Trophoblast cell (in vitro differentiated cells and primary cell): Measurements from ENCODE around the gene KCTD21.

Experiments
- DNase-seq, 2 donors: peaks; one replicate each; pipeline ENCODE4 v3.0.0-alpha.2; 2016
- H2AFZ ChIP-seq: 2 replicates; pipeline ENCODE4 v1.6.1; 2013; ENCODE audit warnings: low read length, moderate library complexity, mild to moderate bottlenecking; ENCODE audit not compliant: insufficient read depth, poor library complexity
- H2AK5ac ChIP-seq: 2 replicates; pipeline ENCODE4 v1.6.1; 2013; ENCODE audit warnings: mild to moderate bottlenecking, low read length
- H2BK120ac ChIP-seq: 2 replicates; pipeline ENCODE4 v1.6.1; 2013; ENCODE audit warnings: low read length, mild to moderate bottlenecking, moderate library complexity; ENCODE audit not compliant: insufficient read depth, poor library complexity
- H2BK12ac ChIP-seq: 2 replicates; pipeline ENCODE4 v1.6.1; 2013; ENCODE audit warnings: mild to moderate bottlenecking, low read length, moderate library complexity
- H2BK5ac ChIP-seq: 2 replicates; pipeline ENCODE4 v1.6.1; 2013; ENCODE audit warnings: low read length, low read depth, moderate library complexity, mild to moderate bottlenecking; ENCODE audit not compliant: poor library complexity
- H3K14ac ChIP-seq: 2 replicates; pipeline ENCODE4 v1.6.1; 2013; ENCODE audit warnings: mild to moderate bottlenecking, low read length
- H3K18ac ChIP-seq: 2 replicates; pipeline ENCODE4 v1.6.1; 2013; ENCODE audit warnings: mild to moderate bottlenecking, low read length
- H3K23ac ChIP-seq: 2 replicates; pipeline ENCODE4 v1.6.1; 2013; ENCODE audit warnings: low read length
- H3K27ac ChIP-seq: 2 replicates; pipeline ENCODE4 v1.5.1; 2013; ENCODE audit warnings: low read depth, mild to moderate bottlenecking, inconsistent platforms, low read length, moderate library complexity
- H3K27me3 ChIP-seq: 2 replicates; pipeline ENCODE4 v1.6.1; 2013; ENCODE audit warnings: inconsistent platforms, mild to moderate bottlenecking, low read length, moderate library complexity; ENCODE audit not compliant: insufficient read depth
- H3K36me3 ChIP-seq, 2 experiments: 1 replicate in 1 of 2; 2 replicates in 1 of 2; pipeline ENCODE4 v1.6.1; 2013; ENCODE audit warnings: low read length in 2 of 2, mild to moderate bottlenecking in 2 of 2, moderate library complexity in 1 of 2; ENCODE audit not compliant: insufficient read depth in 2 of 2, control insufficient read depth in 1 of 2
- H3K4ac ChIP-seq: 2 replicates; pipeline ENCODE4 v1.6.1; 2013; ENCODE audit warnings: low read depth, mild to moderate bottlenecking, low read length, moderate library complexity
- H3K4me1 ChIP-seq, 2 experiments: 1 replicate in 1 of 2; 2 replicates in 1 of 2; pipeline ENCODE4 v1.6.1; 2013; ENCODE audit warnings: low read length in 2 of 2, mild to moderate bottlenecking in 2 of 2, moderate library complexity in 1 of 2; ENCODE audit not compliant: insufficient read depth in 2 of 2, control insufficient read depth in 1 of 2
- H3K4me2 ChIP-seq: 2 replicates; pipeline ENCODE4 v1.6.1; 2013; ENCODE audit warnings: inconsistent platforms, mild to moderate bottlenecking, low read length, moderate library complexity
- H3K4me3 ChIP-seq: 2 replicates; pipeline ENCODE4 v1.5.1; 2013; ENCODE audit warnings: mild to moderate bottlenecking, low read depth, low read length, inconsistent platforms
- H3K79me1 ChIP-seq: one replicate; pipeline ENCODE4 v1.6.1; 2013; ENCODE audit warnings: low read length
- H3K79me2 ChIP-seq: 2 replicates; pipeline ENCODE4 v1.6.1; 2013; ENCODE audit warnings: low read length, mild to moderate bottlenecking; ENCODE audit not compliant: control insufficient read depth, insufficient read depth, poor library complexity
- H3K9ac ChIP-seq: 2 replicates; pipeline ENCODE4 v1.6.1; 2013; ENCODE audit warnings: mild to moderate bottlenecking, low read length
- H3K9me3 ChIP-seq: 2 replicates; pipeline ENCODE4 v1.6.1; 2013; ENCODE audit warnings: low read depth, mild to moderate bottlenecking, control low read depth, inconsistent platforms, low read length; ENCODE audit not compliant: insufficient read depth
- H4K12ac ChIP-seq: 2 replicates; pipeline ENCODE4 v1.6.1; 2013; ENCODE audit warnings: low read depth, mild to moderate bottlenecking, low read length, moderate library complexity
- H4K8ac ChIP-seq: 2 replicates; pipeline ENCODE4 v1.6.1; 2013; ENCODE audit warnings: low read depth, mild to moderate bottlenecking, low read length, moderate library complexity
- H4K91ac ChIP-seq: one replicate; pipeline ENCODE4 v1.6.1; 2013; ENCODE audit warnings: low read depth, mild to moderate bottlenecking, low read length, moderate library complexity
- WGBS: extraction: QIAGEN DNeasy Blood & Tissue Kit; methylation state at CpG from one replicate; pipeline ENCODE4 v1.1.7; 2013; ENCODE audit warnings: missing lambda C conversion rate; ENCODE audit not compliant: insufficient read length, insufficient coverage; ENCODE audit errors: extremely low coverage; 5-methylcytosine and 5-hydroxymethylcytosine counted together

Gene KCTD21

DNA sequence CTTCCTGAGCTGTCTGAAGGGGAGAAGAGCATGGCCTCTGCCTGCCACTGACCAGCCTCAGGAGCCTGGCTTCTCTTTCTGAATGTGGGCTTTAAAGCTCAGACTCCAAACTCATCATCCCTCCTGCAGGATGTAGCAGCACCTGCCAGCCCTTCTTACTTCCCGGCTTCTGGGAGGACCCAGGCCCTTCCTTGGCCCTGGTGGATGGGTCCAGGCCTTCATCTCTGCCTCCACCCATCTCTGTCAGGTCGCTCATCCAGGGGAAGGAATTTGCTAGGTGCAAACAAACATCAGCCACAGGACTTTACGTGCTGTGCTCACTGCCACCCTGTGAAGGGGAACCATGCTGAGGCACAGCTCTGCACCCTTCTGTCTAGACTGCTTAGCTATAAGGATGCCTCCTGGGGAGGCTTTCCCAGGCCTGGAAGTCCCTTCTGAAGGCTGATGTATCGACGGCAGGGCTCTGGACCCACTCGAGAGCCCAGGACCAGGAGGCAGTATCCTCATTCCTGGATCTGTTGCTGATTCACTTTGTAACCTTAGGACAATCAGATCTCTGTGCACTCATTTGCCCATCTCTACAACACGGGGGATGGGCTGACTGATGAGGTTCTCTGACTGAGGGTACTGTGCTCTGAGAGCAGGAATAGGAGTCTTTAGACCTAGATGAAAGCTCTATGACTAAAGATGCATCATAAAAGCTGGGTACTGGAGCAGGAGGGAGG, 31.2 kb upstream of the KCTD21 start:
- H3K4ac ChIP-seq, result no peak overlapping the region
- no CpG with 5 or more reads among the region's 7 CpGs for WGBS
- no peak overlapping the region for H3K27ac ChIP-seq
- H2AFZ ChIP-seq, result no peak overlapping the region
- H2BK12ac ChIP-seq, result no peak overlapping the region
- H3K4me3 ChIP-seq, result no peak overlapping the region
- H3K36me3 ChIP-seq, result peaks cover 78 to 92% of the 10 kb centered on the region in 2 experiments
- H3K9me3 ChIP-seq, result peaks cover 5% of the 10 kb centered on the region
- H3K27me3 ChIP-seq, result no peaks in the 10 kb centered on the region
- no peak overlapping the region for H3K9ac ChIP-seq
- H4K8ac ChIP-seq, result no peak overlapping the region
- no peak overlapping the region for H3K14ac ChIP-seq
- no peak overlapping the region for H2AK5ac ChIP-seq
- H3K18ac ChIP-seq, result no peak overlapping the region
- H3K23ac ChIP-seq, result no peak overlapping the region
- H4K12ac ChIP-seq, result no peak overlapping the region
- H3K4me1 ChIP-seq, result no peaks in the 10 kb centered on the region
- no peak overlapping the region for H2BK120ac ChIP-seq
- no peaks in the 10 kb centered on the region for H3K79me1 ChIP-seq
- no peaks in the 10 kb centered on the region for H3K79me2 ChIP-seq
- no peak for DNase-seq
- H4K91ac ChIP-seq, result no peak overlapping the region
- H3K4me2 ChIP-seq, result no peak overlapping the region
- H2BK5ac ChIP-seq, result no peak overlapping the region

DNA sequence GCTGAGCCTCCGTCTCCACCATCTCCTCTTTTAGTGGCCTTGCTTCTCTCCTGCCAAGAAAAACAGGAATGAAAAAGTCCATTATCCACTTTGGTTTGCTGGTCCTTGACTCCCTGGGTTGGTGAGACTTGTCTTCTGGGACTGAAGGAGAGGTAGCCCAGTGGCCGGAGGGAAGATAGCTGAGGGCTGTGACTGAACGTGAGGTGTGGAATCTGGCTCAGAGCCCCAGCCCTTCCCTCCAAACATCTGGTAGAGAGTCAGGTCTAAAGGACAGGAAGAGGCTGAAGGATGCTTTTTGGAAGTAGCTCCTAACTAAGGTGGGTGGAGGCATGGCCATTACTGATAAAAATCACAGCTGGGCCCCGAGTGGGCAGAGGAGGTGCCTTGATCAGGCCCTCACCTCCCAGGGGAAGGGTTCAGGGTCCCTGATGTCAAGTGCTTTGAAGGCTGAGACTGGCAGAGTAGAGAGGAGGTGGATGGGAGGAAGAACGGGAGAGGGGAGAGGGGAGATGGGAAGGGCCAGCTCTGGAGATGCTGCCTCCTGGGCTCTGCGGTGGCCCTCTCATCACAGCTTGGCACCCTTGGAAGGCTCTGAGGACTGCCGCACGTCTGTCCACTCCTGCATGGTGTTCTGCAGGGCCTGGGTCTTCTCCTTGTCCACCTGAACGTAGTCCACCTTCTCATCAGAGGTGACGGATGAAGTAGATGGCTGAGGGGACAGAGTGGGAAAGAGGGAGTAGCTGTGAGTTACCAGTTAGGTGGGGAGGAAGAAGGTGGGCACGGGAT, 30.5 kb upstream of the KCTD21 start:
- peaks cover 5% of the 10 kb centered on the region for H3K9me3 ChIP-seq
- H3K23ac ChIP-seq, result no peak overlapping the region
- H3K4me2 ChIP-seq, result no peak overlapping the region
- no peak overlapping the region for H3K4ac ChIP-seq
- WGBS, result no CpG with 5 or more reads among the region's 11 CpGs
- H3K27ac ChIP-seq, result no peak overlapping the region
- H2AFZ ChIP-seq, result no peak overlapping the region
- peaks cover 77 to 92% of the 10 kb centered on the region in 2 experiments for H3K36me3 ChIP-seq
- no peak overlapping the region for H3K4me3 ChIP-seq
- no peaks in the 10 kb centered on the region for H3K79me2 ChIP-seq
- DNase-seq, result no peak
- no peak overlapping the region for H4K91ac ChIP-seq
- H3K4me1 ChIP-seq, result no peaks in the 10 kb centered on the region
- H3K14ac ChIP-seq, result no peak overlapping the region
- H4K12ac ChIP-seq, result no peak overlapping the region
- H2BK120ac ChIP-seq, result no peak overlapping the region
- no peak overlapping the region for H2BK12ac ChIP-seq
- no peak overlapping the region for H2BK5ac ChIP-seq
- no peak overlapping the region for H3K18ac ChIP-seq
- no peak overlapping the region for H4K8ac ChIP-seq
- no peaks in the 10 kb centered on the region for H3K27me3 ChIP-seq
- H3K79me1 ChIP-seq, result no peaks in the 10 kb centered on the region
- H2AK5ac ChIP-seq, result no peak overlapping the region
- no peak overlapping the region for H3K9ac ChIP-seq

DNA sequence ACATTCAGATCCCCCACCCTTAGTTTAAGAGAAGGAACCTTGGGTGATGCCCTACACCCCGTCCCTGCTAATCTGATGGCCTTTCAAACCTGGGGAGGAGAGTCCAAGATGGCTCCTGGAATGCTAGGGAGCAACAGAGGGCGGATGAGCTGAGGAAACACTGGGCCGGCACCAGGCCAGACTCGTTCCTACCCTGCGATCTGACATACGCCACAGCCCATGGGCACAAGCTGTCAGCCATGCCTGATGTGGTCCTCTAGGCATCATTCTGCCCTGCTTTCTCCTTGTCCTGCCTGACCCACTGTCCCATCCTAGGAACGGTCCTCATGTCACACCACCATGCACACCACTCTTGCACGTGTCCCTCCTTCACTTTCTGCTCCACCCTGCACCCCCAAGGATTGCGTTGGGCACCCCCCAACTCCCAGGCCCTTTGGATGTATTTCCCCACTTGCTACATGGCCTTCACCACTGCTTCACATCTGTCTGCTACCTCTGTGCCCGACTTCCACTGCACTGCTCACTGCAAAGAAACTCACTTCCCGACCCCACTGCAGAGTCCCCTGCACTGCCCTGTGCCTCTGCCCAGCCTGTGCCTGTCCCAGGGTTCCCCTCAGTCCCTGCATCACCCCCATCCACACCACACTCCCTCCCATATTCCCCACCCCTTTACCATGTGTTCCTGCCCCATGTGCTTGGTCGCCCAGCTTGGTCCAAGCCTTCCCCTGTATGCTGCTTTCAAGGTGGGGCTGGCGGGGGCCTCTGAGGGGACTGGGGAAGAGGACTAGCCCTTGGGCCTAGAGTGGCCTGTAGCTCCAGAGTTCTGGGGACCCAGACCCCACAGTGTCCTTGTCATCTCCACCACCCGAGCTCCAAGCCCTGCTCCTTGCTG, 29.5 kb upstream of the KCTD21 start:
- Histone ChIP-seq H3K23ac (no peak overlapping the region), H3K79me1 (no peaks in the 10 kb centered on the region), H3K79me2 (no peaks in the 10 kb centered on the region), H3K14ac (no peak overlapping the region), H2AFZ (no peak overlapping the region), H3K27ac (no peak overlapping the region), H3K18ac (no peak overlapping the region), H2AK5ac (no peak overlapping the region), H3K9me3 (peaks cover 5% of the 10 kb centered on the region), H3K4me1 (no peaks in the 10 kb centered on the region), H4K8ac (no peak overlapping the region), H4K91ac (no peak overlapping the region), H3K27me3 (no peaks in the 10 kb centered on the region), H2BK12ac (no peak overlapping the region), H3K4me2 (no peak overlapping the region), H2BK120ac (no peak overlapping the region), H2BK5ac (no peak overlapping the region), H3K4ac (no peak overlapping the region), H3K4me3 (no peak overlapping the region), H3K9ac (no peak overlapping the region), H4K12ac (no peak overlapping the region), H3K36me3 (peaks cover 82 to 92% of the 10 kb centered on the region in 2 experiments)
- no peak for DNase-seq
- no CpG with 5 or more reads among the region's 14 CpGs for WGBS

DNA sequence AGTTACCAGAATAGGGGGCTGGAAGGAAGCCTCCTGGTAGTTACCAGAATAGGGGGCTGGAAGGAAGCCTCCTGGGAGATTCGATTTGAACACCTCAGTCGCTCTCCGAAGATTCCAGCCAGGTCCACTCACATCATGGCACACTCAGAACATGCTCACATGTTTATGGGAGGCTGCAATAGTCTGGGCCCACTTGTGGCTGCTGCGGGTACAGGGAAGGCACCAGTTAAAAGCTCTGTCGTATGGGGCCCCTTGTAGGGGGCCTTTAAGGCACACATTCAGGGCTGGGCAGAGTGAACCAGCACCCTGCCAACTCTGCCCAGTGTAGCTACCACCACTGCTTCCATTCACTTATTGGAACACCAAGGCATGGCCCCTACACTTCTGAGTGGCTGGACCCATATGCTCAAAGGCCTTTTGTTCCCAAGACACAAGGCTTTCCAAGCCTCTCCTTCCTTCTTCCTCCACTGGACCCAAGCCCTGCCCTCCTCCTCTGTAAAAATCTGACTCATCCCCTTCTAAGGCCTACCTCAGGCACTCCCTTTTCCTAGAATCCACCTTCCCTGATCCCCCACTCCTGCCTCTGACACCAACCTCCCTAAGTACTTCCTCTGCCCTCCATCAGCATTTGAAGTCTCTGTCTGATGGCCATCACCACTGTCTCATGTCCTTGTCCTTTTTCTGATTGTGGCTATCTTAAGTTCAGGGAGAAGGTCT, 28.3 kb upstream of the KCTD21 start:
- no CpG with 5 or more reads among the region's 5 CpGs for WGBS

More for the DNA sequence above, 28.3 kb upstream of the KCTD21 start:
- Histone ChIP-seq H2BK120ac (no peak overlapping the region), H3K27me3 (no peaks in the 10 kb centered on the region), H2BK5ac (no peak overlapping the region), H3K4ac (no peak overlapping the region), H3K23ac (no peak overlapping the region), H3K4me3 (no peak overlapping the region), H2BK12ac (no peak overlapping the region), H4K12ac (no peak overlapping the region), H4K91ac (no peak overlapping the region), H3K9ac (no peak overlapping the region), H2AFZ (no peak overlapping the region), H3K4me1 (no peaks in the 10 kb centered on the region), H3K4me2 (no peak overlapping the region), H3K27ac (no peak overlapping the region), H3K9me3 (peaks cover 5% of the 10 kb centered on the region), H3K18ac (no peak overlapping the region), H3K79me1 (no peaks in the 10 kb centered on the region), H3K79me2 (no peaks in the 10 kb centered on the region), H3K36me3 (peaks cover 78 to 88% of the 10 kb centered on the region in 2 experiments), H3K14ac (no peak overlapping the region), H4K8ac (no peak overlapping the region), H2AK5ac (no peak overlapping the region)
- DNase-seq, result no peak
